ENCODE data around the gene COQ2. TPM values are rescaled to one million over a fixed set of nuclear protein-coding genes. Genes with fewer than 3 reads are reported as not detected.
"Not testable (repeated sequence)": the region's sequence is repeated elsewhere in the genome, so short reads cannot be mapped to it uniquely, and the experiment has no call there.

Gene COQ2, protein sequence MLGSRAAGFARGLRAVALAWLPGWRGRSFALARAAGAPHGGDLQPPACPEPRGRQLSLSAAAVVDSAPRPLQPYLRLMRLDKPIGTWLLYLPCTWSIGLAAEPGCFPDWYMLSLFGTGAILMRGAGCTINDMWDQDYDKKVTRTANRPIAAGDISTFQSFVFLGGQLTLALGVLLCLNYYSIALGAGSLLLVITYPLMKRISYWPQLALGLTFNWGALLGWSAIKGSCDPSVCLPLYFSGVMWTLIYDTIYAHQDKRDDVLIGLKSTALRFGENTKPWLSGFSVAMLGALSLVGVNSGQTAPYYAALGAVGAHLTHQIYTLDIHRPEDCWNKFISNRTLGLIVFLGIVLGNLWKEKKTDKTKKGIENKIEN
- total RNA-seq (2014; rRNA removed; shearing (Covaris generic)): 12.6 and 15.3 TPM in 2 replicates

DNA sequence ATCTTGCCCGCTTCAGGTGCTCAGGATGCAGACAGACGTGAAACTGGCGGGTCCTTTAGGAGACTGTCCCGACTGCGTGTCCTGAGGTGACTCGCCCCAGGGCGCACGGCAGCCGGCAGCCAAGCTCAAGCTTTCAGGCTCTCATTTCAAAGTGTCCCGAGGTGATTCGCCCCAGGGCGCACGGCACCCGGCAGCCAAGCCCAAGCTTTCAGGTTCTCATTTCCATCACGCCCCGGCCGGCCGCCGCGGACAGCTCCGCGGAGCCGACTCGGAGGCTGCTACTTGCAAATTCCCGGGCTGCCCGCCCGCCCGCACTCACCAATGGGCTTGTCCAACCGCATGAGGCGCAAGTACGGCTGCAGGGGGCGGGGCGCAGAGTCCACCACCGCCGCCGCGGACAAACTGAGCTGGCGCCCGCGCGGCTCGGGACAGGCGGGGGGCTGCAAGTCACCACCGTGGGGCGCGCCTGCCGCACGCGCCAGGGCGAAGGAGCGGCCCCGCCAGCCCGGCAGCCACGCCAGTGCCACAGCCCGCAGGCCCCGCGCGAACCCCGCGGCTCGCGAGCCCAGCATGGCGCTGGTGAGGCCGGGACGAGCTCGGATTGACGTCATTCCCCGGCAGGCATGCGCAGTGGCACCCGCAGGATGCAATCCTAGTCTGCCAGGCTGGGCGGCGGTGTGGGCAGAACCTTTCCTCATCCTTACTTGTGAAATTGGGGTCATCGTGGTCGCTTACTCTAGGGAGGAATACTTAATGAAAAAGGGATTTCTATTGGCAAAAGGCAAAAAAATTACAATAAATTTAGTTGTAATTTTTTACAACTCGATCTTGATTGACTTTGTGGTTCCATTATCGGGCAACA is at the start of gene COQ2:
Gene COQ2, minus strand, starts transcription at position 606 of the 862 bp plus-strand sequence. Its CDS starts 34 bp downstream, at position 572.
- H3K36me3 ChIP-seq: no peaks in the 10 kb centered on the region
- peak within 1 kb of the TSS; percentile 72 for H3K27ac ChIP-seq
- H3K4me3 ChIP-seq: peak within 1 kb of the TSS; percentile 71
- H3K9me3 ChIP-seq (replicated peaks): no peaks in the 10 kb centered on the region
- H3K27me3 ChIP-seq: no peaks in the 10 kb centered on the region
- 0 out of 2 replicates have a peak, but pooled peaks cover 3% of the 10 kb centered on the region for H3K4me1 ChIP-seq
- DNase-seq: peak; percentile 97 to 98

DNA sequence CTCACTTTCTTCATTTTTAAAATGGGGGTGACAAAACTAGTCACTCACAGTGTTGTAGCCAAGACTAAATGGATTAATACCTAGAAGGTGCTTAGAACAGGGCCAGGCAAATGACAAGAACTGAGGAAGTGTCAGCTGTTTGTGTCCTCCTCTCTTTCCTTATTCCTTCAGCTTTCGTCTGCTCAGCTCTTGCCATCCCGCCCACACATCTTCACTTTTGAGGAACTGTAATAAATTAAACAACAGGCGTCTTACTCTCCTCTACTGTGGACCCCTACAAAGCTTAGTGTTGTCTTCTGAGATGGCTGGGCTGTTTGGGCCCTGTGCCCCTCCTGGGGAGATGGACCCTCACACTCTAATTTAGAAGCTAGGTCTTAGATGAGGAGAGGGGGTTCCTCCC is 47.4 kb upstream of the COQ2 start:
- H3K27ac ChIP-seq: no peak overlapping the region
- H3K4me1 ChIP-seq: peaks cover 4% of the 10 kb centered on the region; the same call in 1 of the 2 replicates
- no peaks in the 10 kb centered on the region for H3K9me3 ChIP-seq (replicated peaks)
- H3K36me3 ChIP-seq: no peaks in the 10 kb centered on the region
- peaks cover 17% of the 10 kb centered on the region for H3K27me3 ChIP-seq
- no peak overlapping the region for H3K4me3 ChIP-seq
- no peak for DNase-seq

DNA sequence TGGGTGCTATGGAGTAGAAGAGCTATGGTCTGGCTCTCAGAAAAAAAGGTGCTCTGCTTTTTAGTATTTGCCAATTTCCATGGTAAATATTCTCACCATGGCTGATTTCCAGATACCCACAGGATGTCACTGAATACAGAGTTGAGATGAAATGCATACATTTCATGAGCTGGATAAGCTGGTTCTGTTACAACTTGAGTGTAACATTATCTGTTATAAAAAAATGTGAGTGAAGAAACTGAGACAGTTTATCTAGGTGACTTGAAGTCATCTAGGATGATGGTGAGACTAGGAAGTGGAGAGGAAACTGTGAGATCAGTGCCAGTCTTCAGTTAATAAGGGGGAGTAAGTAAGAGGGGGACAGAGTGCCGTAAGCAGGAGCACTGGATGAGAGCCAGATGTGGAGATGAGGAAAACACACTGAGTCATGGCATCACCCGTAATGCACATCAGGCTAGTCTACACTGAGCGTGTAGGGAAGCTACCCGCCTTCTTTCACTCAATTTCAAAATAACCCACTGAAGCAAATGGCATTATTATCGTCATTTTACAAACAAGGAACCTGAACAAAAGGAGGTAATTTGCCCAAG is 45.0 kb upstream of the COQ2 start:
- DNase-seq: no peak
- Histone ChIP-seq H3K27ac (no peak overlapping the region), H3K27me3 (peaks cover 12% of the 10 kb centered on the region), H3K4me1 (peaks cover 4% of the 10 kb centered on the region; the same call in 1 of the 2 replicates), H3K4me3 (no peak overlapping the region), H3K9me3 (replicated peaks) (no peaks in the 10 kb centered on the region), H3K36me3 (no peaks in the 10 kb centered on the region)

DNA sequence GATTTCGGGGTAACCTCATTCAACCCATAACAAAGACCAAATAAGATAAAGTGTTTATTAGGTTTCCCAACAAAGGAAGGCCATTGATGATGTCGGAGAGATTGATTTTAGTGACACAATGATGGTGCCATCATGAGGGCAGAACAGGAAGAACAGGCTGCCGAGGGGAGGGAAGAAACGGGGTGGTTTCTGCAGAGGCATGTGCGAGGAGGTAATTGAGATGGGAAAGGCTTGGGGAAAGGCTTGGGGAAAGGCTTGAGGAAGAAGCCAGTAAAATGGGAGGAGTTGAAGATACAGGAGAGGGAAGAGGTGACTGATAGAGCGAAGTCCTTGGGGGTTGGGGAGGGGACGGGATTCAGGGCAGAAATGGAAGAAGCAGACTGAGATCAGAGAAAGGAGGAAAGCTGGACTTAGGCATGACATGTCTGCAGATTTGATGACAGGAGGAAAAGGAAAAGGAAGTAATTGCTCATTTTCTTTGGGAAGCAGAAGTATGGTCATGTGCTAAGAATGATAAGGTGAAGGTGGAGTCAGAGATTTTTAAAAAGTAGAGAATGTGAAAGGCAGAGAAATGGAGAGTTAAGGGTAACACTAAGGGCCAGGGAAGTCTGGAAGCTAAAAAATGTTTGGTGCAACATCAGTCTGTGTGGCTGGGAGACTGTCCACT is 44.1 kb upstream of the COQ2 start:
- Histone ChIP-seq H3K4me1 (no peaks in the 10 kb centered on the region), H3K27me3 (peaks cover 4% of the 10 kb centered on the region; the same call in 1 of the 2 replicates), H3K9me3 (replicated peaks) (no peaks in the 10 kb centered on the region), H3K27ac (no peak overlapping the region), H3K4me3 (no peak overlapping the region), H3K36me3 (no peaks in the 10 kb centered on the region)
- peak in 1 of 2 experiments; percentile 14 for DNase-seq

DNA sequence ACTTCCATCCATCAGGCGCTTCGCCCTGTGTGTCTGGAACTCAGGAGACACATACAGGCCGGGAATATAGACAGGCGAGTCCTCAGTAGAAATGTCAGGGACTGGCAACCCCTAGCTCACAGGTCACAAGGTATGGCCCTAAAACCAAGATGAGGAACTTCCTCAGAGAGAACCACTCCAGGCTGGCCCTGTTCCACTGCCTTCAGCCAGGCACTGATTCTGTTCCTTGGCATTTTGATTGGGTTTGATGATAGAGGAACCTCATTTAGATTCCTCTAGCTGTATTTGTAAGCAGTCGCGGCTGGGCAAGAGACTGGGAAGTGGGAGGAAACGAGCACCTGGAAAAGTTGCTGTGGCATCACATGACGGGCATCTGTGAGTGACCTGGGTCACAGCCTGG is 41.9 kb upstream of the COQ2 start:
- Histone ChIP-seq H3K4me1 (no peaks in the 10 kb centered on the region), H3K36me3 (no peaks in the 10 kb centered on the region), H3K27ac (no peak overlapping the region), H3K9me3 (replicated peaks) (no peaks in the 10 kb centered on the region), H3K27me3 (no peaks in the 10 kb centered on the region; the same call in 1 of the 2 replicates), H3K4me3 (no peak overlapping the region)
- DNase-seq: no peak

DNA sequence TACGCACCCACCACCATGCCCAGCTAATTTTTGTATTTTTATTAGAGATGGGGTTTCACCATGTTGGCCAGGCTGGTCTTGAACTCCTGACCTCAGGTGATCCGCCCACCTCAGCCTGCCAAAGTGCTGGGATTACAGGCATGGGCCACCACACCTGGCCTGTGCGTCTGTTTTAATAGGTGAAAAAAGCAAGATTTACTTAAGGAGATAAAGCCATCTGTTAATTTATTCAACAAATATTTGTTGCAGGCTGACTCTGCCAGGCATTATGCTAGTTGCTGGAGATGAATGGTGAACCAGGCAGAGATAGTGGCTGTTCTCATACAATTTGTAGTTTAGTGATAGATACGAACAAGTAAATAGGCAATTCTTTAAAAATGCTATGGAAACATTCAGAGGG is 40.7 kb upstream of the COQ2 start:
- not testable (repeated sequence) for H3K27me3 ChIP-seq; H3K4me1 ChIP-seq; H3K27ac ChIP-seq; H3K36me3 ChIP-seq; H3K9me3 ChIP-seq (replicated peaks); H3K4me3 ChIP-seq; DNase-seq

DNA sequence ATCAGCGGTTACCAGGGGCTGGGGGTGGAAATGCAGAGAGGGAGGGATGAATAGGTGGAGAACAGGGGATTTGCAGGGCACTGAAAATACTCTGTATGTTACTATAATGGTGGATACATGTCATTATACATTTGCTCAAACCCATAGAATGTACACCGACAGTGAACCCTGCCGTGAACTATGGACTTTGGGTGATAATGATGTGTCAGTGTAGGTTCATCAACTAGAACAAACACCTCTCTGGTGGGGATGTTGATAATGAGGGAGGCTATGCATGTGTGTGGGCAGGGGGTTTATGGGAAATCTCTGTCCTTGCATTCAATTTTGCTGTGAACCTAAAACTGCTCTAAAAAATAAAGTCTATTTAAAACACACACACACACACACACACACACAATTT is 38.5 kb upstream of the COQ2 start:
- DNase-seq: no peak
- no peaks in the 10 kb centered on the region for H3K9me3 ChIP-seq (replicated peaks)
- no peaks in the 10 kb centered on the region; the same call in 1 of the 2 replicates for H3K27me3 ChIP-seq
- no peak overlapping the region for H3K4me3 ChIP-seq
- no peak overlapping the region for H3K27ac ChIP-seq
- no peaks in the 10 kb centered on the region for H3K4me1 ChIP-seq
- no peaks in the 10 kb centered on the region for H3K36me3 ChIP-seq

DNA sequence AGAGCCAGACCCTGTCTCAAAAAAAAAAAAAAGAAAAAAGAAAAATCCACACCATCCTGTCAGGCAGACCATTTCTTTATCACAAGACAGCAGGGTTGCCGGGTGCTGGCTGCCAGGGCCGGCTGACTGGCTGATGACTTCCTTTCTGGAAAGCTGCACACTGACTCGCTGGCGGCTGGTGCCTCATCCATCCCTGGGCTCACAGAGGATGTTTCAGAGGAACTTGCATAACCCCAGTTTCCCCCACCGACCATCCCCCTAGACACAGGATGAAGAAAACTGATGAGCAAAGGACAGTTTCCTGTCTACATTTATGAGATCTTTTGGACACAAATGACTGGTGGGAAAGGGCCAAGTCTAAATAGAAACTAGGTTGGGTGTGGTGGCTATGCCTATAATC is 36.0 kb upstream of the COQ2 start:
- no peaks in the 10 kb centered on the region for H3K9me3 ChIP-seq (replicated peaks)
- DNase-seq: no peak

DNA sequence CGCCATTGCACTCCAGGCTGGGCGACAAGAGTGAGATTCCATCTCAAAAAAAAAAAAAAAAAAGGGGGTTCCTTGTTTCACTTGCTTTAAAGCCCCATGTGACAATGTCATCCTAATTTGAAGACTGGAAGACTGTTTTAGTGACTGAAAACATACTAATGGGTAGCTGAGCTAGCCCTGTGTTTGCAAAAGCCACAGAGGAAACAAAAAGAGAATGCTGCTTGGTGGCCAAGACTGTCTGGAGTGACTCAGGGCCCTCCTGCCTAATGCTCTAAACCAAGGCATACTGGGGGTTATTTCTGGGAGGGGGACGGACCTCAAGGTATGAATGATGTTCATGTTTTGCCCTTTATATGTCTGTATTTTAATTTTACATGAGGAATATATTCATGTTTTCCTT is 34.1 kb upstream of the COQ2 start:
- no peak overlapping the region for H3K4me3 ChIP-seq
- H3K27me3 ChIP-seq: no peaks in the 10 kb centered on the region
- no peaks in the 10 kb centered on the region for H3K36me3 ChIP-seq
- H3K9me3 ChIP-seq (replicated peaks): no peaks in the 10 kb centered on the region
- no peak for DNase-seq
- H3K4me1 ChIP-seq: no peaks in the 10 kb centered on the region
- no peak overlapping the region for H3K27ac ChIP-seq

More for the DNA sequence above, 36.0 kb upstream of the COQ2 start:
- Histone ChIP-seq H3K4me3 (no peak overlapping the region), H3K27me3 (no peaks in the 10 kb centered on the region), H3K4me1 (no peaks in the 10 kb centered on the region), H3K27ac (no peak overlapping the region), H3K36me3 (no peaks in the 10 kb centered on the region)

DNA sequence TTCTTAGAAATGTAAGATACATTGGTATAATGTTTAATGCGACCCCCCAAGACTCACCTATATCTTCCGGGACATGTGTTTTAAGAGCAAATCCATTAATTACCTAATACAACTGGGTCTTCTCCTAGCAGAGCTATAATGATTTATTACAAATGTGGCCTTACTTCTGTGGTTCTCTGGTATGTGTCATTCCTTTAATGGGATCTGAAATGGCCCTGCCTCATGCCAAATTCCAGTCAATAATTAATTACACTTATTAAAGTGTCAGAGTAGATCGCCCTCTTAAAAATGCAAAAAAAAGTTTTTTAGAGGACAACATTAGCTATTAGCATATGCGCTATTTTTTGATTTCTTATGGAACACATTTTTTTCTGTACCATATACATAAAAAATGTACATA is 33.1 kb upstream of the COQ2 start:
- Histone ChIP-seq H3K4me3 (no peak overlapping the region), H3K27me3 (no peaks in the 10 kb centered on the region), H3K9me3 (replicated peaks) (no peaks in the 10 kb centered on the region), H3K36me3 (no peaks in the 10 kb centered on the region), H3K27ac (no peak overlapping the region), H3K4me1 (no peaks in the 10 kb centered on the region)
- no peak for DNase-seq

DNA sequence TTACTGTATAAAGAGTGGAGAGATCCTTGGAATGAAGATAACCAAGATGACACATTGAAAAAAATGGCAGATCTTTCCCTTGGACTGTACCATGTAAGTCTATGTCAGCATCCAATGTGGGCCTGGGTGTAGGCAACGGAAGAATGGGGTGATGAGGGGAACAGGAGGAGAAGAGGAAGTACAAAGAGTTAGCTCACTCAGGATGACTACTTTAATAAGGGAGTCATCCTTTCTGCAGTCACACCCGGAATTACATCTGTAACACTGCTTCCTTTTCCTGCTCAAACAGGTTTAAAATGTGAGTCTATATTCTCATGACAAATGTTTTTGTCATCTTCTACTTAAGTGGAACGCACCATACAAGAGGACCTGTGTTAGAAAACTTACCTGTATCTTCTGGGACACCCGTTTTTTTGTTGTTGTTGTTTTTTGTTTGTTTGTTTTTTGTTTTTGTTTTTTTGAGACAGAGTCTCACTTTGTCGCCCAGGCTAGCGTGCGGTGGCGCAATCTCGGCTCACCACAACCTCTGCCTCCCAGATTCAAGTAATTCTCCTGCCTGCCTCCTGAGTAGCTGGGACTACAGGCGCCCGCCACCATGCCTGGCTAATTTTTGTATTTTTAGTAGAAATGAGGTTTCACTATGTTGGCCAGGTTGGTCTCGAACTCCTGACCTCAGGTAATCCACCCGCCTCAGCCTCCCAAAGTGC is 32.0 kb upstream of the COQ2 start:
- Histone ChIP-seq H3K9me3 (replicated peaks) (no peaks in the 10 kb centered on the region), H3K36me3 (no peaks in the 10 kb centered on the region), H3K4me3 (no peak overlapping the region), H3K4me1 (no peaks in the 10 kb centered on the region), H3K27ac (no peak overlapping the region), H3K27me3 (no peaks in the 10 kb centered on the region)
- DNase-seq: no peak

DNA sequence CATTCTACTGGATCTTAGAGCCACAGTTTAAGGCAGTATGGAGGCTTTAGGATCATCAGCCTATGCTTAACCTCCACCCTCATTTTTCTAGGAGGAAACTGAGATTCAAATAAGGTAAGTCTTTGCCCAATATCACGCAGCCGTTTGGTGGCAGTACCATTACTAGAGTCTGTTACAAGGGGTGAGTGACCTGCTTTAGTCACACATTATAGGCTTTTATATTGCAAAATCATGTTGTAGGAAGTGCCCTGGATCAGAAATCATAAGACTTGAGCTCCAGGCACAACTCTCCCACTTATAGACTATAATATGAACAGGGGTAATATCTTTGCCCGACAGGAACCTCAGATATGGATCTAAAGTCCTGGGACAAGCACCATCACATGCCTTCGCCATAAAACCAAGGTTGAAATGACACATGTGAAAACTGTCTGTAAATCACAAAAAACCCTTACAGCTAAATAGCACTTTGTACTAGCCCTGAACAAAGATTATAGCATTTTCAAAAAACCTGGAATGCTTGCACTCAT is 30.8 kb upstream of the COQ2 start:
- no peaks in the 10 kb centered on the region for H3K4me1 ChIP-seq
- H3K36me3 ChIP-seq: no peaks in the 10 kb centered on the region
- H3K27ac ChIP-seq: no peak overlapping the region
- no peak overlapping the region for H3K4me3 ChIP-seq
- DNase-seq: no peak
- no peaks in the 10 kb centered on the region for H3K9me3 ChIP-seq (replicated peaks)
- no peaks in the 10 kb centered on the region for H3K27me3 ChIP-seq

DNA sequence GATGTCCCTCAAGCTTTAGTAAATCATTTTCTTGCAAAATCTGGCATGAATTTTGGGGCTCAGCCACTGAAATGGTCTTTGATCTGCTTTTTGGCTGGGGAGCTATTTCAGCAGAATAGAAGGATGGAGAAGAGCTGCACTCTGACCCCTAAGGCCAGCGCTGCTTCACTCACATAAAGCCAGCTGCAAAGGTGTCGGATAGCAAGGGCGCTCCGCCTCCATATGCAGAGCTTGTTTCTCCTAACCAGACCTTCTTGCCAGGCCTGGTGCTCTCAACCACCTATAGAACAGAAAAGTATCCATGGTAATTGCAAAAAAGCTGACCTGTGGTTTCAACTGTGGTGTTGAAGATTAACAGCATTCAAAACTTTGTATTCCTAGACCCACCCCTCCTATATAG is 24.1 kb upstream of the COQ2 start:
- Histone ChIP-seq H3K4me3 (no peak overlapping the region), H3K27ac (no peak overlapping the region), H3K4me1 (no peaks in the 10 kb centered on the region), H3K27me3 (peaks cover 6% of the 10 kb centered on the region), H3K9me3 (replicated peaks) (no peaks in the 10 kb centered on the region), H3K36me3 (no peaks in the 10 kb centered on the region)
- peak in 1 of 2 experiments; percentile 15 for DNase-seq

DNA sequence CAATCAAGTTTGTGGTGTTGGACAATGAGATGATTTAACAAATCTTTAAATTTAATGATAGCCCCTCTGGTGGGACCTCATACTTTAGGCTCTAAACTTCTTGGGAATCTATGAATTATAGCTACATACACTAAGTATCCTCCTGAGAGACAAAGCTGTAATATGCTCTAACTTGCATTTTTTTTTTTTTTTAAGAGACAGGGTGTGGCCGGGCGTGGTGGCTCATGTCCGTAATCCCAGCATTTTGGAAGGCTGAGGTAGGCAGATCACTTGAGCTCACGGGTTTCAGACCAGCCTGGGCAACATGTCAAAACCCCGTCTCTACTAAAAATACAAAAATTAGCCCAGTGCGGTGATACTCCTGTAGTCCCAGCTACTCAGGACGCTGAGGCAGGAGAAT is 23.3 kb upstream of the COQ2 start:
- Histone ChIP-seq H3K9me3 (replicated peaks) (no peaks in the 10 kb centered on the region), H3K36me3 (no peaks in the 10 kb centered on the region), H3K4me1 (no peaks in the 10 kb centered on the region), H3K27me3 (peaks cover 6% of the 10 kb centered on the region), H3K4me3 (no peak overlapping the region), H3K27ac (no peak overlapping the region)
- no peak for DNase-seq
